ENCODE data around the gene APOA5. TPM values are rescaled to one million over a fixed set of nuclear protein-coding genes. Genes with fewer than 3 reads are reported as not detected.

Gene APOA5
- total and polyA plus RNA-seq, 2 of the 13 experiments (the other 11 are each of a cell fraction or from before 2014, with no cell fraction given): 44.0 to 49.1 TPM

- TF ChIP-seq BCLAF1 (IDR thresholded peaks at IDR 0.05) (no peak), AGO1 (IDR thresholded peaks at IDR 0.05; ENCODE audit: low read depth, low read length, poor library complexity, severe bottlenecking) (no peak), SALL1 (CRISPR knock-in tag; IDR thresholded peaks at IDR 0.05) (peak; percentile 98), ZNF747 (CRISPR knock-in tag; IDR thresholded peaks at IDR 0.05; ENCODE audit: borderline replicate concordance) (peak; percentile 74; the same call in 1 of the 2 replicates), MNT (IDR thresholded peaks at IDR 0.05) (peak; percentile 49), HDAC2 (CRISPR knock-in tag; IDR thresholded peaks at IDR 0.05) (peak; percentile 97), ZNF816 (CRISPR knock-in tag; IDR thresholded peaks at IDR 0.05; ENCODE audit: borderline replicate concordance) (no peak), ZFP37 (CRISPR knock-in tag; IDR thresholded peaks at IDR 0.05; ENCODE audit: borderline replicate concordance) (no peak), ZFP1 (CRISPR knock-in tag; IDR thresholded peaks at IDR 0.05) (no peak), ZNF224 (CRISPR knock-in tag; IDR thresholded peaks at IDR 0.05) (no peak), PHF20 (CRISPR knock-in tag; IDR thresholded peaks at IDR 0.05) (peak; percentile 56; the same call in 1 of the 2 replicates), ZNF879 (CRISPR knock-in tag; IDR thresholded peaks at IDR 0.05) (no peak), HIVEP1 (CRISPR knock-in tag; IDR thresholded peaks at IDR 0.05) (peak; percentile 85), PRMT3 (CRISPR knock-in tag; IDR thresholded peaks at IDR 0.05; ENCODE audit: borderline replicate concordance, low read depth) (no peak), CREBL2 (CRISPR knock-in tag; IDR thresholded peaks at IDR 0.05; ENCODE audit: borderline replicate concordance) (no peak), TERF1 (CRISPR knock-in tag; IDR thresholded peaks at IDR 0.05) (no peak)
- TF ChIP-seq, protein P1, sequence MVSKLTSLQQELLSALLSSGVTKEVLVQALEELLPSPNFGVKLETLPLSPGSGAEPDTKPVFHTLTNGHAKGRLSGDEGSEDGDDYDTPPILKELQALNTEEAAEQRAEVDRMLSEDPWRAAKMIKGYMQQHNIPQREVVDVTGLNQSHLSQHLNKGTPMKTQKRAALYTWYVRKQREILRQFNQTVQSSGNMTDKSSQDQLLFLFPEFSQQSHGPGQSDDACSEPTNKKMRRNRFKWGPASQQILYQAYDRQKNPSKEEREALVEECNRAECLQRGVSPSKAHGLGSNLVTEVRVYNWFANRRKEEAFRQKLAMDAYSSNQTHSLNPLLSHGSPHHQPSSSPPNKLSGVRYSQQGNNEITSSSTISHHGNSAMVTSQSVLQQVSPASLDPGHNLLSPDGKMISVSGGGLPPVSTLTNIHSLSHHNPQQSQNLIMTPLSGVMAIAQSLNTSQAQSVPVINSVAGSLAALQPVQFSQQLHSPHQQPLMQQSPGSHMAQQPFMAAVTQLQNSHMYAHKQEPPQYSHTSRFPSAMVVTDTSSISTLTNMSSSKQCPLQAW (CRISPR knock-in tag; IDR thresholded peaks at IDR 0.05): peak; percentile 88
- TF ChIP-seq, protein P2, sequence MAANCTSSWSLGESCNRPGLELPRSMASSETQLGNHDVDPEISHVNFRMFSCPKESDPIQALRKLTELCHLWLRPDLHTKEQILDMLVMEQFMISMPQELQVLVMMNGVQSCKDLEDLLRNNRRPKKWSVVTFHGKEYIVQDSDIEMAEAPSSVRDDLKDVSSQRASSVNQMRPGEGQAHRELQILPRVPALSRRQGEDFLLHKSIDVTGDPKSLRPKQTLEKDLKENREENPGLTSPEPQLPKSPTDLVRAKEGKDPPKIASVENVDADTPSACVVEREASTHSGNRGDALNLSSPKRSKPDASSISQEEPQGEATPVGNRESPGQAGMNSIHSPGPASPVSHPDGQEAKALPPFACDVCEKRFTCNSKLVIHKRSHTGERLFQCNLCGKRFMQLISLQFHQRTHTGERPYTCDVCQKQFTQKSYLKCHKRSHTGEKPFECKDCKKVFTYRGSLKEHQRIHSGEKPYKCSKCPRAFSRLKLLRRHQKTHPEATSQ (CRISPR knock-in tag; IDR thresholded peaks at IDR 0.05; ENCODE audit: borderline replicate concordance): 0 out of 2 replicates have a peak, but pooled peaks have one; percentile 4
These were observed 35.2 kb upstream of the APOA5 start (continued) for GRCh38 chr11:116826751-116827431.

Data from HepG2 (cell line).